Astrocyte of the cerebellum (primary cell): ENCODE measurements around the gene FDPS.

Experiments used
- DNase-seq: peaks from one replicate; pipeline ENCODE4 v3.0.0-alpha.2; 2011; ENCODE audit warnings: low read depth
- H3K4me3 ChIP-seq: 2 replicates; pipeline ENCODE4 v1.5.1; 2011; ENCODE audit warnings: mild to moderate bottlenecking, low read depth, low read length, moderate library complexity
- in situ Hi-C: cut with HindIII; loops from 2 replicates; pipeline ENCODE4 v1.10.0; 2017; ENCODE audit warnings: low sequenced_read_pairs
- TF ChIP-seq, protein P1 (sequence below): IDR thresholded peaks from 2 replicates; pipeline ENCODE4 v1.5.1; 2012; ENCODE audit warnings: low read length, low read depth, moderate library complexity, mild to moderate bottlenecking; ENCODE audit errors: missing control alignments

FDPS gene

DNA sequence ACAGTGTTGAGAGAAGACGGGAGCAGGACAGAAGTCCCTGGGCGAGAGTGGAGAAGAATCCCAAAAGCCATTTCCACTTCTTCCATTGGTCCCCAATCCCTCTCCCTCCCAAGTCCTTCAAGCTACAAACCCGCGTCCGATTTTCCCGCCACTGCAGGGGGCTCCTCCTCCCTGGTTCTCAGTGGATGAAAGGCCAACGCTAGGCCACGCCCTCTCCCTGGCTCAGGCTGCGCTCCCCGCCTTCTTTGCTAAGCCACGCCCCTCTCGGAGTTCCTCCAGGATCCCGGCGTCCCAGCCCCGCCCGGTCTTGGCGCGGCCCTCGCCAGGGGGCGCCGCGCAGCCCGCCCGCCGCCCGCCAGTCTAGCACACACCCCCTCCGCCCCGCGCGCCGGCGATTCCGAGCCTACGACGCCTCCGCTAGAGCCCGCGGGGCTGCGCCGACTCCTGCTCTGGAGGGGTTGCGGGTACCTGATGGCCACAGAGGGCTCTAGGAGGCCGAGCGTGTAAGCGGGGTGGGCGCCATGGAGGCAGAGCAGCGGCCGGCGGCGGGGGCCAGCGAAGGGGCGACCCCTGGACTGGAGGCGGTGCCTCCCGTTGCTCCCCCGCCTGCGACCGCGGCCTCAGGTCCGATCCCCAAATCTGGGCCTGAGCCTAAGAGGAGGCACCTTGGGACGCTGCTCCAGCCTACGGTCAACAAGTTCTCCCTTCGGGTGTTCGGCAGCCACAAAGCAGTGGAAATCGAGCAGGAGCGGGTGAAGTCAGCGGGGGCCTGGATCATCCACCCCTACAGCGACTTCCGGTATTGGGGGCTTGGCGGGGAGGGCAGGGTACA is 31.4 kb upstream of the FDPS start, which contains the start of gene HCN3:
HCN3 (plus strand) TSS at position 394 of the 832 bp plus-strand sequence; CDS start at position 522, 128 bp downstream.
- in situ Hi-C loops: no loop called here
- DNase-seq: peak; percentile 87
- peak within 1 kb of the TSS; percentile 60 for H3K4me3 ChIP-seq
- TF ChIP-seq, protein P1, sequence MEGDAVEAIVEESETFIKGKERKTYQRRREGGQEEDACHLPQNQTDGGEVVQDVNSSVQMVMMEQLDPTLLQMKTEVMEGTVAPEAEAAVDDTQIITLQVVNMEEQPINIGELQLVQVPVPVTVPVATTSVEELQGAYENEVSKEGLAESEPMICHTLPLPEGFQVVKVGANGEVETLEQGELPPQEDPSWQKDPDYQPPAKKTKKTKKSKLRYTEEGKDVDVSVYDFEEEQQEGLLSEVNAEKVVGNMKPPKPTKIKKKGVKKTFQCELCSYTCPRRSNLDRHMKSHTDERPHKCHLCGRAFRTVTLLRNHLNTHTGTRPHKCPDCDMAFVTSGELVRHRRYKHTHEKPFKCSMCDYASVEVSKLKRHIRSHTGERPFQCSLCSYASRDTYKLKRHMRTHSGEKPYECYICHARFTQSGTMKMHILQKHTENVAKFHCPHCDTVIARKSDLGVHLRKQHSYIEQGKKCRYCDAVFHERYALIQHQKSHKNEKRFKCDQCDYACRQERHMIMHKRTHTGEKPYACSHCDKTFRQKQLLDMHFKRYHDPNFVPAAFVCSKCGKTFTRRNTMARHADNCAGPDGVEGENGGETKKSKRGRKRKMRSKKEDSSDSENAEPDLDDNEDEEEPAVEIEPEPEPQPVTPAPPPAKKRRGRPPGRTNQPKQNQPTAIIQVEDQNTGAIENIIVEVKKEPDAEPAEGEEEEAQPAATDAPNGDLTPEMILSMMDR: peak; percentile 36

DNA sequence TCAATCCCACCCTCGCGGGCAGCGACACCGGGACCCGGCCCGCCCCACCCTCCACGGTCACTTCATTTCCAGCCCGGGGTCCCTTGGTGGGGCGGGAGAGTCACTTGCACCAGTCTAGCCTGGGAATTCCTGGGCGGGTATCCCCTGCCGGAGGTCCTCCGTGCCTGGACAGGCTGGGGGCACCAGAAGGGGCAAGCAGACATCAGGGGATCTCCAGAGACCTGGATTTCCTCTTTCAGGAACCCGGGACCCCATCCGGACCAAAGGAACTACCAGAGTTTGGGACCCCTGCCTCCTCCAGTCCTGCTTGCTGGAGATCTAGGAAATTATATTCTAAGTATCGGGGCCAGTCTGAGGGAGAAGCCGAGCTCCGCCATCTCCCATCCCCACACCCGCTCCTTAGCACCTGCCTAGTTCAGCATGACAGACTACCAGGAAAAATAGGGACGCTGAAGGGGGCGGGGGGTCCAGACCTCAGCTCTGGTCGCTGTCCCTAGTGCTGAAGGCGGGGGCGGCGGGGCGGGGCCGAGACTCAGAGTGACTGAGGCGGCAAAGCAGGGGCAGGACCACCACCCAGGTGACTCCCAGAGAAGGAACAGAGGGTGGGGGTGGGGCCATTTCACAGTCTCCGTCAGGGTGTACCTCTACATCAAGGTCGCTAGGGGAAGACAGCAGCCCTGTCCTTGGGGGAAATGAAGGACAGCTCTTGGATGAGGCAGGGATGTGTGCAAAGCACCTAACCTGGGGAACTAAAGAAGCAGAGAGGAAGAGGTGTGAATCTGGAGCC is 30.6 kb upstream of the FDPS start:
- DNase-seq: no peak
- peak overlapping the region; percentile 60 for H3K4me3 ChIP-seq
- TF ChIP-seq, protein P1: peak; percentile 44
- in situ Hi-C loops: no loop called here

DNA sequence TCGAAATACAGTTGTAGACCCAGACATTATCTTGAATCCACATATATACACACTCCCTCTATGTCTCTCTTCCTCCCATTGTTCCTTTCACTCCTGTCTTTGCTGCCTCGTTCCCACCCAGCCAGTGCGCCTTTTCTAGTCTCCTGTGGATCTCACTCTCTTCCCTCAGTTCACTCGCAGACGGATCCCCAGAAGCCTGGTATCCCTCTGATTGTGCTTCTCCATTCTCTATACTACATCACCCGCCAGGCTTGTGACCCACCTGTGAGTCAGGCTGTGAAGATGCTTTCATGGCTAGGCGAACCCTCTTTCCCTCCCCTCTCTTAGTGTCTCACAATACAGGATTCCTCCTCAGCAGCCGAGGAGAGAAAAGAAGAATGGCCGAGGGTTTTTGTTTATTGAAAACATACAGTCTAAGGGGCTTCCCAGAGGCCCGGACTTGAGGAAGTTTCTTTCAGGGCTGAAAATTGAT is 29.9 kb upstream of the FDPS start:
- in situ Hi-C loops: no loop called here
- TF ChIP-seq, protein P1: no peak
- no peak overlapping the region for H3K4me3 ChIP-seq
- DNase-seq: no peak

DNA sequence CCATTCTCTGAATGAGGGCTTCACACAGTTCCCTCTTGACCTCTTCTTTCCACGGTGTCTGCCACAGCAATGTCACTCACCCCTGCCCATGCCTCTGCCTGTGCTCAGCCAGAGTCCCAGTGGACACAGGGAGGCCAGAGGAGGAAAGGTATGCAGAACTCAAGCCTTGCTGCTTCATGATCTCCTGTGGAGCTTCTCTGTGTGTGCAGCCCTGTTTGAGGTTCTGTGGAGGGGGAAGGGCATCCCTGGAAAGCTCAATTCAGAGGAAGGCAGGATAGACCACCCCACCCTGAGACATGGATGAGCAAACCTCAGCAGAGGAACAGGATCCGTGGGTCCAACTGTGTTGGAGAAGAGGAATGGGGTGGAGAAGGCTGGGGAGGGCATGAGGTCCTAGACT is 29.4 kb upstream of the FDPS start:
- H3K4me3 ChIP-seq: no peak overlapping the region
- in situ Hi-C loops: no loop called here
- TF ChIP-seq, protein P1: no peak
- no peak for DNase-seq

DNA sequence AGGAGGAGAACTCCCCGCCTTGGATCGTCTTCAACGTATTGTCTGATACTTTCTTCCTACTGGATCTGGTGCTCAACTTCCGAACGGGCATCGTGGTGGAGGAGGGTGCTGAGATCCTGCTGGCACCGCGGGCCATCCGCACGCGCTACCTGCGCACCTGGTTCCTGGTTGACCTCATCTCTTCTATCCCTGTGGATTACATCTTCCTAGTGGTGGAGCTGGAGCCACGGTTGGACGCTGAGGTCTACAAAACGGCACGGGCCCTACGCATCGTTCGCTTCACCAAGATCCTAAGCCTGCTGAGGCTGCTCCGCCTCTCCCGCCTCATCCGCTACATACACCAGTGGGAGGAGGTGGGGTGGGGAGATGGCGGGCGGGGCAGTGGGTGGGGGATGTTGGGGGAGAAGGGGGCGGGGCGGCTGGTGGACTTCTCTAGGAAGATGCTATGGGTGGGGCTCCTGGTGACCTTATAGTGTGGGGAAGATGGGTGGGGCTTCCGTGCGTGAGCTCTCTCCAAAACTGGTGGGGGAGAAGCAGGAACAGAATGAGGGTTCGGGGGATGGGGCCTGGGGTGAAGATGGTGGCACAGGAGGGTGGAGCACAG is 26.1 kb upstream of the FDPS start:
- no peak overlapping the region for H3K4me3 ChIP-seq
- TF ChIP-seq, protein P1: no peak
- no peak for DNase-seq
- in situ Hi-C loops: no loop called here

DNA sequence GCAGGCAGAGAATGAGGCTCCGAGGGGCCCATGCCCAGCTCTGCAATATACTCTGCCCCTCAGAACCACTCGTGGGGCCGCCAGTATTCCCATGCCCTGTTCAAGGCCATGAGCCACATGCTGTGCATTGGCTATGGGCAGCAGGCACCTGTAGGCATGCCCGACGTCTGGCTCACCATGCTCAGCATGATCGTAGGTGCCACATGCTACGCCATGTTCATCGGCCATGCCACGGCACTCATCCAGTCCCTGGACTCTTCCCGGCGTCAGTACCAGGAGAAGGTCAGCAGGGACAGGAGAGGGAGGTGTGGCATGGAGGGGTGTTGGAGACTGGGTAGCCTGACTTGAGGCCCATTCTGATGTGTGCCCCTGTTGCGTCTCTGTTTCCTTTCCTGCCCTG is 24.2 kb upstream of the FDPS start:
- in situ Hi-C loops: no loop called here

More for the DNA sequence above, 24.2 kb upstream of the FDPS start:
- TF ChIP-seq, protein P1: no peak
- no peak for DNase-seq
- H3K4me3 ChIP-seq: no peak overlapping the region
